Stimulated activated CD8-positive, alpha-beta memory T cell treated with anti-CD3 and anti-CD28 coated beads, Interleukin-2, amount 100 ng/mL, for 48 hours (primary cell): ENCODE measurements around the gene ARSD.
"Not testable (repeated sequence)": the region's sequence is repeated elsewhere in the genome, so short reads cannot be mapped to it uniquely, and the experiment has no call there.

ENCODE experiments used
- DNase-seq, 2 donors: peaks; one replicate each; pipeline ENCODE4 v3.0.0-alpha.2; 2020; ENCODE audit warnings: low read depth in 2 of 2

The ARSD gene

DNA sequence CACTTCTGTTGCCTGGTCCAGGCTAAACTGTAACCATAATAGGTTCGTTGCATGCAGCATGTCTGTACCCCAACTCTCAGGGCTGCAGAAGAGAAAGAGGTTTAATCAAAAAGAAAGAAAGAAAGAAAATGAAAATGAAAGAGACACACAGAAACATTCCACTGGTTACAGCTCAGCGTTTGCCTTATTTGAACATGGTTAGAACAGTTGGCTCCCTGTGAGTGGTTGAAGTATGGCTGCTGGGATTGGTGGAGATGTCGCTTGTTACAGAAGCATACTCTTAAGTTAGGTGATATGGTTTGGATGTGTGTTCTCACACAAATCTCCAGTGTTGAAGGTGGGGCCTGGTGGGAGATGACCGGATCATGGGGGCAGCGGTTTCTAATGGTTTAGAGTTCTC lies 36.3 kb downstream of the ARSD start:
- no peak for DNase-seq

GRCh38 chrX:2890536-2891460 lies 38.3 kb downstream of the ARSD start:
- not testable (repeated sequence) for DNase-seq

GRCh38 chrX:2889706-2890490 lies 39.2 kb downstream of the ARSD start:
- not testable (repeated sequence) for DNase-seq

- no peak for DNase-seq
Observed at GRCh38 chrX:2889045-2889605, 40.0 kb downstream of the ARSD start.

DNA sequence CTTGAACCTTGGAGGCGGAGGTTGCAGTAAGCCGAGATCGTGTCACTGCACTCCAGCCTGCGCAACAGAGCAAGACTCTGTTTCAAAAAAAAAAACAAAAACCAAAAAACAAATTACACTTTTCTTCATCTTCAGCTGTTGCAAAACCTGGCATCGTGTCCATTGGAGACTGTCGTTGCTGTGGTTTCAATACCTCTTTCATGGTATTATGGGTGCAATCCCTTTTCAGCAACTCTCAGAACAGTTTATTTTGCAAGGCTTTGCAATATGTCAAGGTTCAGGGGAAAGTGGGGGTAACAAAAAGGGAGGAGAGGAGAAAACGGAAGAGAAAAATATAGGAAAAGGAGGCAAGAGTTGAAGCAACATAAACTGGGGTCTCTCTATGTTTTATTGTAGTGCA lies 40.8 kb downstream of the ARSD start:
- no peak for DNase-seq

DNA sequence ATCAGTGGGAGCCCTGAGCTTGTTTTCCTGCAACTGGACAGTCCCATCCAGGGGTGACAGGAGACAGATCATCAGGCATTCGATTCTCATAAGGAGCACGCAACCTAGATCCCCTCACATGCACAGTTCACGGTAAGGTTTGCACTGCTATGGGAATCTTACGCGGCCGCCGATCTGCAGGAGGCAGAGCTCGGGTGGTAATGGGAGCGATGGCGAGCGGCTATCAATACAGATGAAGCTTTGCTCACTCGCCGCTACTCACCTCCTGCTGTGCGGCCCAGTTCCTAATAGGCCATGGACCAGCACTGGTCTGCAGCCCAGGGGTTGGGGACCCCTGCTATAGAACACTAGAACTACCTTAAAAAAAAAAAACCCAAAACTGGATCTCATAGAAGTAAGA lies 45.4 kb downstream of the ARSD start:
- DNase-seq: no peak

DNA sequence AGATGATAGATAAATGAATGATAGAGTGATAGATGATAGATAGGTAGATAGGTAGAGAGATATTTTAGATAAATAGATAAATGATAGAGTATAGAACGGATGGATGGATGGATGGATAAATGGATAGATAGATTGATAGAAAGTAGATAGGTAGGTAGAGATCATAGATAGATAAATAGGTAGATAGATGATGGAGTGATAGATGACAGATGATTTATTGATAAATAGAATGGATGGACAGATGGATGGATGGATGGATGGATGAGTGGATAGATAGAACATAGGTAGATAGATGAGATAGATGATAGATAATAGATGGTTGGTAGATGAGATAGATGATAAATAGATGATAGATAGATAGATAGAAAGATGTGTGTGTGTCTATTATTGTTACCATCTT lies 49.5 kb downstream of the ARSD start:
- no peak for DNase-seq

GRCh38 chrX:2878563-2878962 lies 50.6 kb downstream of the ARSD start:
- DNase-seq: no peak

DNA sequence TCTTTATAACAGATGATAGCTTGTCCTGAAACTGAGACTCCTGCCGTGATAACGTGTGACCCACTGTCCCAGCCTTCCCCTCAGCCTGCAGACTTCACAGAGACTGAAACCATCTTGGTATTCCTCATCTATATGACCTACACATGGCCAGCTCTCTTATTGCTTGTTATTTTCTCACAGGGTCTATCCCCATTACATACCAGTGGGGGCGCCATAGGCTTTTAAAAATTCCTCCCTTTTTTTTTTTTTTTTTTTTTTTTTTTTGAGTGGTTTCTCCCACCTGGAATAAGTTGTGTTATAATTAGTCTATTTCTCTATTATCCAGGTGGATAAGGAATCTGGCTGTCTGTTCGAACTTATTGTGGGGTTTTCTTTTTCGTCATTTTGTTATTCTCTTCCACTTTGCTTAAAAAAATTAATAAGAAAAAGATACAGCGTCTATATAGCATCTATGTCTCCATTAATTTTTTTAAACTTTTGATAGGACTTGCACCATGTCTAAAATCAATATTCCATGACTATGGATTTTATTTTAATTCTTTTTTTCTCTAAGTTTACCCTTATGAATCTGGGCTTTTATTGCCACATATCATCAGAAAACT lies 53.2 kb downstream of the ARSD start:
- DNase-seq: no peak

- DNase-seq: no peak
Observed at GRCh38 chrX:2875136-2875481, 54.0 kb downstream of the ARSD start.

DNA sequence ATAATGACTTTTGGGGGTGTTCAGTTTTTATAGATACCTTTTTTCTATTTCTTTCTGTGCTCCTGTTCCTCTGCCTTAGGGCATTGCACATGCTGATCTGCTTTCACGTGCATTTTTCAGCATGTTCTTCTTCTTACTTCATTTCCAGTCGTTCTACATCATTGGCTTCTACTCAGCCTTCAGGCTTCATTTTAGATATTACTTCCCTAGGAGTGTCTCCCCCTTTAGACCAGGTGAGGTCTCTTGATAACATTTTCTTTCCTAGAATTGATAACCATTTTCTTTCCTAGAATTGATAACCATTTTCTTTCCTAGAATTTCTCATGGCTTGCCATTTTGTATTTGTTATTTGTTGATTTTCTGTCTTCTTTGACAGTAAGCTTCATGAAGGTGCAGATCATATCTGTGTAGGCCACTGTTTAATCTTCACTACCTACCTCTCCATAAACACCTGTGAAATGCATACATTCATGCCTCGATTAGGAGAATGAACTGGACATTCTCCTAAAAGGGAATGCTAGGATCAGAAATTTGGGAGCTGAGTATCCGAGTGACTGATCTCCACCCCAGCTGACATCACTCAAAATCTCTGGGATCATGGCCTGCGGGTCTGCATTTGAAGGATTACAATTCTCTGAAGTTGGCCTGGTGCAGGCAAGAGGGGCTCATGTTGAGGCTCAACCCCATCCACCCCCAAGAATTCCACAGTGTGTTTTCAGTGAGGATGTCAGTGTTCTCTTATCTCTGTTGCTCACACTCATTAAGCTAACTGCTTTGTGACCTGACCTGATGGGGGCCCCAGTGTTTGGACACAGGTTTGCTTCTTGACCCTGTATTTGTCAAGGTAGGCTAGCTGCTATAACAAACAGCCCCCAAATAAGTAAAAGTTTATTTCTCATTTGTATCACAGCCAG lies 54.7 kb downstream of the ARSD start:
- DNase-seq: no peak

GRCh38 chrX:2872671-2873277 lies 56.4 kb downstream of the ARSD start:
- no peak for DNase-seq

DNA sequence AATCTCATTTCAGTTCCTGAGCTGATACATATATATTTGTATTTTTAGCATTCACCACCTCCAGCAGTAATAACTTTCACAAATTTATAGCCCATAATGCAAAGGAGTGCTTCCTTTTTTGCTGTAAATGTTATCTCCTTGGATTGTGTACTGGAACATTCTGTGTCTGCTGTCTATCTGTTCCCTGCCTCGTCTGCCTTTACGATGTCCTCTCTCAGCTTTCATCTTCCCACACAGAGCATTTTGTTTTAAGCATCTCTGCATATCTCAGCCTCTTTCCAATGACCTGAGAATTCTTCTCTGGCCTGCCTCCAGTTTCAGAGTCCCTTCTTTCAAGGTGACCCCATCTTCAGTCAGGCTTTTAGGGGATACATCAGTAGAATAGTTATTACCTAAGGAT lies 57.3 kb downstream of the ARSD start:
- no peak for DNase-seq

- DNase-seq: no peak
Observed at GRCh38 chrX:2870650-2871049, 58.5 kb downstream of the ARSD start.

- DNase-seq: no peak
Observed at GRCh38 chrX:2867206-2867605, 61.9 kb downstream of the ARSD start.

DNA sequence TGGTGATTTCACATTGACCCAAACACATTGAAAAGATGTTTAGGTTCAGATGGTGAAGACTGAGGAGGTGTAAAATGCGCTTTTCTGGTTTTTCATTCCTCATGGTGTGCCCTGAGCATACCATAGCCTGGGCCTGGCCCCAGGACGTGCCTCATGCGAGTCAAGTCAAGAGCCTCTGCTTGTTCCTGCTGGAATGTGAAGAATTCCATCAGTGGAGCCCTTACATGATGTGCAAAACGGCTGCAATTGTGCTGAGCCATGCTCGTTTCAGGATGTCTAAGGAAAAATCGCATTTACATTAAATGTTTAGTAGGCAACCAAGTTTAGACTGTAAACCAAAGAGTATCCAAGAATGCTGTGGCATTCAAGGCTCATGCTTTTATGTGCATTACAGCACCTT lies 65.5 kb downstream of the ARSD start:
- DNase-seq: no peak

- no peak for DNase-seq
Observed at GRCh38 chrX:2862404-2862803, 66.7 kb downstream of the ARSD start.

- no peak for DNase-seq
Observed at GRCh38 chrX:2859197-2859797, 69.8 kb downstream of the ARSD start.

GRCh38 chrX:2857566-2857965 lies 71.6 kb downstream of the ARSD start:
- no peak for DNase-seq

DNA sequence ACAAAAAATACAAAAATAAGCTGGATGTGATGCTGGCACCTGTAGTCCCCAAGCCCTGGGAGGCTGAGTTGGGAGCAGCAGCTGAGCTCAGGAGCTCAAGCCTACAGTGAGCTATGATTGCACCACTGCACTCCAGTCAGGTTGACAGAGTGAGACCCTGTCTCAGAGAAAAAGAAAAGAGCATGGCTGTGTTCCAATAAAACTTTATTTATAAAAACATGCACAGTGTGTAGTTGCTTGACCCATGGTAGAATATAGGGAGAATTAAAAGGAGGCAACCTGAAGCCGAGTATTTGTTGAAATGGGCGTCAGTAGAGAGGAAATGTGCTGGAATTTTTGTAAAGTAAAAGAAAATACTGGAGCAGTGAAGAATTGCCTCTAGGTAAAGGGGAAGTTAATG lies 73.4 kb downstream of the ARSD start:
- DNase-seq: no peak
